ENCODE data around the gene SIAH2.

The SIAH2 gene

GRCh38 chr3:150783920-150784746, 21.2 kb upstream of the SIAH2 start:
- no peak overlapping the region for H3K9ac ChIP-seq (ENCODE audit: low read length)
- no peak overlapping the region for H3K4me2 ChIP-seq (ENCODE audit: low read depth, low read length)
- no peaks in the 10 kb centered on the region for H3K27me3 ChIP-seq (replicated peaks; ENCODE audit: insufficient read depth, low read length)
- no peak for DNase-seq
- no peaks in the 10 kb centered on the region for H3K36me3 ChIP-seq (replicated peaks; ENCODE audit: insufficient read depth, low read length)
- H3K79me2 ChIP-seq (ENCODE audit: low read length), result no peaks in the 10 kb centered on the region
- H3K27ac ChIP-seq (ENCODE audit: low read length), result no peak overlapping the region
- TF ChIP-seq EZH2 (optimal IDR thresholded peaks at IDR 0.05; ENCODE audit: low read depth, low read length) (no peak), CTCF (IDR thresholded peaks at IDR 0.05; ENCODE audit: low read length) (no peak)
- no peaks in the 10 kb centered on the region for H3K9me3 ChIP-seq (replicated peaks; ENCODE audit: insufficient read depth, low read length)
- H3K4me1 ChIP-seq (ENCODE audit: low read length), result no peaks in the 10 kb centered on the region
- no peak overlapping the region for H2AFZ ChIP-seq (ENCODE audit: low read length)
- no peaks in the 10 kb centered on the region for H3K9me2 ChIP-seq (replicated peaks; ENCODE audit: insufficient read depth, low read length)
- no peaks in the 10 kb centered on the region for H3F3A ChIP-seq (ENCODE audit: insufficient read depth, low read length)
- no peak overlapping the region for H3K4me3 ChIP-seq (ENCODE audit: low read length)
- H4K20me1 ChIP-seq (ENCODE audit: insufficient read depth, low read length), result no peaks in the 10 kb centered on the region

- H3K27me3 ChIP-seq (replicated peaks; ENCODE audit: insufficient read depth, low read length), result no peaks in the 10 kb centered on the region
- no peak overlapping the region for H3K27ac ChIP-seq (ENCODE audit: low read length)
- H3K4me2 ChIP-seq (ENCODE audit: low read depth, low read length), result no peak overlapping the region
- H2AFZ ChIP-seq (ENCODE audit: low read length), result no peak overlapping the region
- H3K36me3 ChIP-seq (replicated peaks; ENCODE audit: insufficient read depth, low read length), result no peaks in the 10 kb centered on the region
- H3K9me2 ChIP-seq (replicated peaks; ENCODE audit: insufficient read depth, low read length), result no peaks in the 10 kb centered on the region
- no peaks in the 10 kb centered on the region for H3K9me3 ChIP-seq (replicated peaks; ENCODE audit: insufficient read depth, low read length)
- no peaks in the 10 kb centered on the region for H3K79me2 ChIP-seq (ENCODE audit: low read length)
- no peak for DNase-seq
- H4K20me1 ChIP-seq (ENCODE audit: insufficient read depth, low read length), result no peaks in the 10 kb centered on the region
- H3K4me1 ChIP-seq (ENCODE audit: low read length), result no peaks in the 10 kb centered on the region
- H3K4me3 ChIP-seq (ENCODE audit: low read length), result no peak overlapping the region
- TF ChIP-seq CTCF (IDR thresholded peaks at IDR 0.05; ENCODE audit: low read length) (no peak), EZH2 (optimal IDR thresholded peaks at IDR 0.05; ENCODE audit: low read depth, low read length) (no peak), EZH2phosphoT487 (IDR thresholded peaks at IDR 0.05; ENCODE audit: low read length) (no peak)
- no peaks in the 10 kb centered on the region for H3F3A ChIP-seq (ENCODE audit: insufficient read depth, low read length)
- H3K9ac ChIP-seq (ENCODE audit: low read length), result no peak overlapping the region
These were observed 20.3 kb upstream of the SIAH2 start for GRCh38 chr3:150783316-150783715.

- H3K36me3 ChIP-seq (replicated peaks; ENCODE audit: insufficient read depth, low read length), result no peaks in the 10 kb centered on the region
- no peaks in the 10 kb centered on the region for H3K27me3 ChIP-seq (replicated peaks; ENCODE audit: insufficient read depth, low read length)
- H3K9me2 ChIP-seq (replicated peaks; ENCODE audit: insufficient read depth, low read length), result no peaks in the 10 kb centered on the region
- no peaks in the 10 kb centered on the region for H3F3A ChIP-seq (ENCODE audit: insufficient read depth, low read length)
- DNase-seq, result no peak
- H3K4me1 ChIP-seq (ENCODE audit: low read length), result no peaks in the 10 kb centered on the region
- H3K4me3 ChIP-seq (ENCODE audit: low read length), result no peak overlapping the region
- H2AFZ ChIP-seq (ENCODE audit: low read length), result no peak overlapping the region
- no peak overlapping the region for H3K9ac ChIP-seq (ENCODE audit: low read length)
- no peaks in the 10 kb centered on the region for H3K9me3 ChIP-seq (replicated peaks; ENCODE audit: insufficient read depth, low read length)
- no peaks in the 10 kb centered on the region for H4K20me1 ChIP-seq (ENCODE audit: insufficient read depth, low read length)
- TF ChIP-seq EZH2 (optimal IDR thresholded peaks at IDR 0.05; ENCODE audit: low read depth, low read length), result no peak
- TF ChIP-seq CTCF (IDR thresholded peaks at IDR 0.05; ENCODE audit: low read length), result no peak
- TF ChIP-seq EZH2phosphoT487 (IDR thresholded peaks at IDR 0.05; ENCODE audit: low read length), result no peak
- H3K79me2 ChIP-seq (ENCODE audit: low read length), result no peaks in the 10 kb centered on the region
- H3K4me2 ChIP-seq (ENCODE audit: low read depth, low read length), result no peak overlapping the region
- H3K27ac ChIP-seq (ENCODE audit: low read length), result no peak overlapping the region
These were observed 16.5 kb upstream of the SIAH2 start for GRCh38 chr3:150779402-150779858.

All from MM.1S (cell line).